H1 (cell line): Measurements from ENCODE around the gene SPATA31E1. TPM values are rescaled to one million over a fixed set of nuclear protein-coding genes. Genes with fewer than 3 reads are reported as not detected.

Source experiments
- CTCF ChIA-PET: fragments of 300-600 bp; sonication (Branson Sonifier 250); formaldehyde crosslinking; loops from one replicate; lab custom pipeline; 2021; ENCODE audit not compliant: partially characterized antibody; lab: Charles Lee
- POLR2A ChIA-PET: fragments of 300-600 bp; sonication (Branson Sonifier 250); formaldehyde crosslinking; loops from one replicate; lab custom pipeline; 2021; ENCODE audit warnings: inconsistent platforms; ENCODE audit not compliant: partially characterized antibody; lab: Charles Lee
- DNase-seq, 2 experiments: peaks; one replicate each; pipeline versions ENCODE4 v3.0.0 to v3.0.0-alpha.2; 2010 to 2022; ENCODE audit warnings: low spot score in 2 of 2, low read depth in 1 of 2, mixed read lengths in 1 of 2
- FAIRE-seq: peaks from 2 replicates; lab custom pipeline; 2011; peaks lifted over from hg19 to GRCh38; lab: Jason Lieb, UNC
- H2AFZ ChIP-seq: 2 replicates; pipeline ENCODE4 v1.8.1; 2012; ENCODE audit warnings: low read length, inconsistent platforms
- H2AK5ac ChIP-seq: 2 replicates; pipeline ENCODE4 v1.6.1; 2013; ENCODE audit warnings: low read depth, low read length
- H2BK120ac ChIP-seq: replicated peaks from 2 replicates; pipeline ENCODE3; 2013; ENCODE audit warnings: low read depth, low read length, inconsistent platforms
- H2BK12ac ChIP-seq: 2 replicates; pipeline ENCODE4 v1.6.1; 2013; ENCODE audit warnings: low read depth, low read length
- H2BK15ac ChIP-seq: 2 replicates; pipeline ENCODE4 v1.6.1; 2013; ENCODE audit warnings: low read length
- H2BK20ac ChIP-seq: 2 replicates; pipeline ENCODE4 v1.6.1; 2013; ENCODE audit warnings: low read length
- H2BK5ac ChIP-seq: 2 replicates; pipeline ENCODE4 v1.6.1; 2013; ENCODE audit warnings: low read depth, low read length
- H3K14ac ChIP-seq: 2 replicates; pipeline ENCODE4 v1.6.1; 2013; ENCODE audit warnings: inconsistent platforms; ENCODE audit not compliant: insufficient read length
- H3K18ac ChIP-seq: 2 replicates; pipeline ENCODE4 v1.6.1; 2013; ENCODE audit warnings: low read length; ENCODE audit errors: extremely low read depth
- H3K23ac ChIP-seq: 2 replicates; pipeline ENCODE4 v1.6.1; 2013; ENCODE audit warnings: inconsistent platforms; ENCODE audit not compliant: insufficient read length
- H3K23me2 ChIP-seq: 2 replicates; pipeline ENCODE4 v1.6.1; 2013; ENCODE audit warnings: low read depth, low read length
- H3K27ac ChIP-seq: 2 replicates; pipeline ENCODE4 v1.6.1; 2011; ENCODE audit warnings: low read depth, low read length, inconsistent platforms
- H3K27me3 ChIP-seq, 4 experiments: replicated peaks in 1 of 4; 1 replicate in 1 of 4; 2 replicates in 3 of 4; pipeline versions ENCODE4 v1.6.1 to v1.8.1; 2011 to 2013; ENCODE audit warnings: low read length in 3 of 4, mild to moderate bottlenecking in 3 of 4, inconsistent platforms in 2 of 4, mixed read lengths in 2 of 4, moderate library complexity in 1 of 4; ENCODE audit not compliant: control insufficient read depth in 3 of 4, insufficient read depth in 3 of 4; ENCODE audit errors: extremely low read depth in 1 of 4
- H3K36me3 ChIP-seq, 4 experiments: 2 replicates each; pipeline versions ENCODE4 v1.6.1 to v1.8.1; 2011 to 2013; ENCODE audit warnings: mild to moderate bottlenecking in 4 of 4, low read length in 3 of 4, moderate library complexity in 2 of 4, control low read depth in 1 of 4, inconsistent platforms in 1 of 4; ENCODE audit not compliant: insufficient read depth in 4 of 4, control insufficient read depth in 2 of 4
- H3K4ac ChIP-seq: replicated peaks from 2 replicates; pipeline ENCODE3; 2013; ENCODE audit warnings: low read length, low read depth, mixed read lengths, inconsistent platforms; ENCODE audit not compliant: insufficient read length
- H3K4me1 ChIP-seq, 4 experiments: replicated peaks in 1 of 4; 1 replicate in 1 of 4; 2 replicates in 3 of 4; pipeline versions ENCODE4 v1.6.1 to v1.8.1; 2011 to 2013; ENCODE audit warnings: low read length in 3 of 4, inconsistent platforms in 2 of 4, mixed read lengths in 1 of 4; ENCODE audit not compliant: insufficient read depth in 4 of 4, control insufficient read depth in 3 of 4
- H3K4me2 ChIP-seq, 2 experiments: 2 replicates each; pipeline versions ENCODE4 v1.6.1 to v1.8.1; 2011 to 2013; ENCODE audit warnings: low read depth in 2 of 2, low read length in 2 of 2, control low read depth in 1 of 2, inconsistent platforms in 1 of 2, mild to moderate bottlenecking in 1 of 2; ENCODE audit not compliant: insufficient read depth in 1 of 2
- H3K4me3 ChIP-seq, 4 experiments: fragments of 200-600, 300-600 bp in 1 of 4; sonication (generic), shearing (Covaris generic), sonication (Bioruptor Twin) in 1 of 4; 2 replicates each; pipeline versions ENCODE4 v1.5.1 to v1.8.1; 2011 to 2016; ENCODE audit warnings: low read length in 4 of 4, low read depth in 3 of 4, control low read depth in 2 of 4, inconsistent platforms in 2 of 4, mild to moderate bottlenecking in 2 of 4, mixed read lengths in 1 of 4, moderate library complexity in 1 of 4; ENCODE audit not compliant: insufficient read depth in 2 of 4; ENCODE audit errors: extremely low read depth in 1 of 4
- H3K56ac ChIP-seq: replicated peaks from 2 replicates; pipeline ENCODE3; 2013; ENCODE audit warnings: low read depth, mild to moderate bottlenecking, mixed read lengths, low read length, inconsistent platforms; ENCODE audit not compliant: insufficient read length
- H3K79me1 ChIP-seq: 2 replicates; pipeline ENCODE4 v1.6.1; 2013; ENCODE audit warnings: low read depth, low read length, control low read depth
- H3K79me2 ChIP-seq, 2 experiments: 2 replicates each; pipeline versions ENCODE4 v1.6.1 to v1.8.1; 2012 to 2013; ENCODE audit warnings: low read length in 2 of 2, mild to moderate bottlenecking in 2 of 2, inconsistent platforms in 1 of 2; ENCODE audit not compliant: insufficient read depth in 2 of 2, control insufficient read depth in 1 of 2
- H3K9ac ChIP-seq, 4 experiments: replicated peaks in 1 of 4; 1 replicate in 1 of 4; 2 replicates in 3 of 4; pipeline versions ENCODE4 v1.6.1 to v1.8.1; 2011 to 2013; ENCODE audit warnings: low read depth in 3 of 4, low read length in 3 of 4, control low read depth in 2 of 4, mild to moderate bottlenecking in 2 of 4, moderate library complexity in 2 of 4, inconsistent platforms in 1 of 4; ENCODE audit errors: extremely low read depth in 1 of 4
- H3K9me3 ChIP-seq, 2 experiments: 2 replicates each; pipeline versions ENCODE4 v1.6.1 to v1.8.1; 2012 to 2013; ENCODE audit warnings: mild to moderate bottlenecking in 2 of 2, moderate library complexity in 2 of 2, control low read depth in 1 of 2, inconsistent platforms in 1 of 2, low read depth in 1 of 2, low read length in 1 of 2, mixed read lengths in 1 of 2; ENCODE audit not compliant: insufficient read depth in 2 of 2
- H4K20me1 ChIP-seq, 2 experiments: replicated peaks in 1 of 2; 2 replicates each; pipeline versions ENCODE3 to v1.8.1; 2011 to 2013; ENCODE audit warnings: inconsistent platforms in 2 of 2, low read length in 2 of 2, mild to moderate bottlenecking in 1 of 2; ENCODE audit not compliant: insufficient read depth in 2 of 2, control insufficient read depth in 1 of 2
- H4K5ac ChIP-seq: 2 replicates; pipeline ENCODE4 v1.6.1; 2013; ENCODE audit warnings: low read length, low read depth, mixed read lengths, inconsistent platforms; ENCODE audit not compliant: insufficient read length
- H4K8ac ChIP-seq: 2 replicates; pipeline ENCODE4 v1.8.0; 2013; ENCODE audit warnings: mild to moderate bottlenecking, moderate library complexity, low read length, inconsistent platforms; ENCODE audit not compliant: insufficient read depth; ENCODE audit errors: extremely low read depth
- H4K91ac ChIP-seq: replicated peaks from 2 replicates; pipeline ENCODE3; 2013; ENCODE audit warnings: low read length, mixed read lengths, inconsistent platforms; ENCODE audit not compliant: insufficient read length
- ASH2L ChIP-seq: fragments of 200-600, 300-600 bp; sonication (generic); IDR thresholded peaks from one replicate; pipeline ENCODE4 v1.7.1; 2017; ENCODE audit warnings: low read length
- BRCA1 ChIP-seq: IDR thresholded peaks from 2 replicates; pipeline ENCODE4 v1.6.1; 2012; ENCODE audit warnings: low read depth, low read length, improper control_type of control experiment
- POLR2AphosphoS5 ChIP-seq: IDR thresholded peaks from 2 replicates; pipeline ENCODE4 v1.6.1; 2011; ENCODE audit warnings: low read depth, low read length
- POU5F1 ChIP-seq: IDR thresholded peaks from 2 replicates; pipeline ENCODE4 v1.6.1; 2011; ENCODE audit warnings: low read depth, mild to moderate bottlenecking, low read length, moderate library complexity
- RAD21 ChIP-seq, 2 experiments: IDR thresholded peaks in 1 of 2; conservative IDR thresholded peaks in 1 of 2; 2 replicates each; pipeline ENCODE4 v1.6.1; 2011; ENCODE audit warnings: low read depth in 2 of 2, low read length in 2 of 2, improper control_type of control experiment in 1 of 2, inconsistent platforms in 1 of 2, mild to moderate bottlenecking in 1 of 2, moderate library complexity in 1 of 2
- RFX5 ChIP-seq: IDR thresholded peaks from 2 replicates; pipeline ENCODE4 v1.6.1; 2011; ENCODE audit warnings: low read depth, low read length, improper control_type of control experiment, borderline replicate concordance
- RNF2 ChIP-seq: fragments of 200-900, 300-1000 bp; sonication (generic); IDR thresholded peaks from 2 replicates; pipeline ENCODE4 v1.7.1; 2016; ENCODE audit warnings: borderline replicate concordance, low read depth, mild to moderate bottlenecking, antibody characterized with exemption, low read length; ENCODE audit not compliant: poor library complexity, severe bottlenecking; ENCODE audit errors: missing control alignments
- TCF12 ChIP-seq: IDR thresholded peaks from 2 replicates; pipeline ENCODE4 v1.6.1; 2011; ENCODE audit warnings: low read depth, mild to moderate bottlenecking, low read length
- USF2 ChIP-seq: IDR thresholded peaks from 2 replicates; pipeline ENCODE4 v1.6.1; 2011; ENCODE audit warnings: low read length, improper control_type of control experiment
- ZNF274 ChIP-seq: IDR thresholded peaks from 2 replicates; pipeline ENCODE4 v1.7.0; 2012; ENCODE audit warnings: low read length, borderline replicate concordance; ENCODE audit errors: extremely low read depth
- whole genome bisulfite sequencing, 2 experiments: shearing (Covaris generic) in 1 of 2; methylation state at CpG; one replicate each; pipeline versions ENCODE4 v1.1.6 to v1.1.7; 2013 to 2015; ENCODE audit warnings: low lambda C conversion rate in 2 of 2, mixed read lengths in 2 of 2, inconsistent platforms in 1 of 2, low coverage in 1 of 2, missing lambda C conversion rate in 1 of 2; ENCODE audit not compliant: insufficient replicate concordance in 2 of 2, insufficient coverage in 1 of 2, insufficient read length in 1 of 2; ENCODE audit errors: extremely low coverage in 1 of 2, missing lambda C conversion rate in 1 of 2; 5-methylcytosine and 5-hydroxymethylcytosine counted together
- polyA plus RNA-seq, 7 experiments: library from polyadenylated mRNA; depleted of rRNA in 3 of 7; stranded (reverse) in 5 of 7; unstranded in 2 of 7; fragments of >200 nt in 5 of 7; fragments of 200-250 nt in 2 of 7; gene quantifications; 1 replicate in 5 of 7; 2 replicates in 1 of 7; 4 replicates in 1 of 7; pipeline versions ENCODE4 v1.2.1 to v1.2.3, GENCODE V29; 2011 to 2013; ENCODE audit warnings: missing spikeins in 2 of 7, mixed read lengths in 2 of 7
- total RNA-seq: library from RNA; stranded (reverse); fragmentation: NEBNext Ultra II Directional; extraction: Animal tissue kit (Norgen Biotek cat#: 25700); gene quantifications from 2 replicates; pipeline ENCODE4 v1.2.1, GENCODE V29; 2021
- TF ChIP-seq, protein P1 (sequence below): IDR thresholded peaks from 2 replicates; pipeline ENCODE4 v1.6.1; 2012; ENCODE audit warnings: inconsistent platforms

Gene SPATA31E1
- total and polyA plus RNA-seq, 2 of the 8 experiments (the other 6 are each of a cell fraction or from before 2014, with no cell fraction given): 0.05 to 0.09 TPM

- Histone ChIP-seq H2BK15ac (no peak overlapping the region), H3K9me3 (no peaks in the 10 kb centered on the region), H4K5ac (no peak overlapping the region), H3K18ac (no peak overlapping the region), H3K9ac (no peak overlapping the region), H2BK20ac (no peak overlapping the region), H3K4ac (no peak overlapping the region), H3K4me1 (peaks cover 0 to 3% (median 0%) of the 10 kb centered on the region in 4 experiments; a peak in 3 of 7 replicates), H3K14ac (no peak overlapping the region), H3K27ac (no peak overlapping the region), H2BK12ac (no peak overlapping the region), H2AK5ac (no peak overlapping the region), H3K23me2 (no peaks in the 10 kb centered on the region), H3K79me2 (no peaks in the 10 kb centered on the region), H3K23ac (no peak overlapping the region), H2BK120ac (no peak overlapping the region), H2AFZ (no peak overlapping the region), H2BK5ac (no peak overlapping the region), H3K56ac (no peak overlapping the region), H3K36me3 (no peaks in the 10 kb centered on the region), H4K20me1 (no peaks in the 10 kb centered on the region), H4K91ac (no peak overlapping the region), H4K8ac (no peak overlapping the region), H3K27me3 (no peaks in the 10 kb centered on the region), H3K79me1 (no peaks in the 10 kb centered on the region), H3K4me3 (no peak overlapping the region), H3K4me2 (no peak overlapping the region)
- WGBS, 2 experiments: 86% methylated on average over 4 of the region's 4 CpGs; no CpG with 5 or more reads in 1 of the 2 experiments
- ChIA-PET POLR2A (no interaction called here), CTCF (interaction anchor here (1.1 kb wide), 1 partner anchor 34 kb away, joined by 4 read pairs; no protein-coding TSS in a partner anchor)
- TF ChIP-seq BRCA1: no peak
- no peak for TF ChIP-seq RNF2
- no peak for TF ChIP-seq USF2
- TF ChIP-seq, protein P1, sequence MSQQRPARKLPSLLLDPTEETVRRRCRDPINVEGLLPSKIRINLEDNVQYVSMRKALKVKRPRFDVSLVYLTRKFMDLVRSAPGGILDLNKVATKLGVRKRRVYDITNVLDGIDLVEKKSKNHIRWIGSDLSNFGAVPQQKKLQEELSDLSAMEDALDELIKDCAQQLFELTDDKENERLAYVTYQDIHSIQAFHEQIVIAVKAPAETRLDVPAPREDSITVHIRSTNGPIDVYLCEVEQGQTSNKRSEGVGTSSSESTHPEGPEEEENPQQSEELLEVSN: no peak
- TF ChIP-seq POLR2AphosphoS5: no peak
- TF ChIP-seq ZNF274: no peak
- TF ChIP-seq ASH2L: no peak
- no peak for TF ChIP-seq POU5F1
- no peak for TF ChIP-seq RAD21 (IDR thresholded peaks at IDR 0.05 in 1 of 2, conservative IDR thresholded peaks at IDR 0.05 in 1 of 2; ENCODE audit: low read depth in 2 of 2, low read length in 2 of 2)
- no peak for TF ChIP-seq RFX5
- no peak for TF ChIP-seq TCF12
- DNase-seq (no peak), FAIRE-seq (no peak)
These were observed 32.3 kb upstream of the SPATA31E1 start for GRCh38 chr9:87850391-87850790.
